CD8-positive, alpha-beta memory T cell (primary cell): ENCODE measurements around the gene SCARF2. TPM values are rescaled to one million over a fixed set of nuclear protein-coding genes. Genes with fewer than 3 reads are reported as not detected.
A peak's percentile ranks its signal among the peaks of the same experiment; 100 is the strongest.

Experiments used
- CTCF ChIA-PET: fragments of 350-600 bp; sonication (Branson Sonifier 250); formaldehyde crosslinking; loops from one replicate; lab custom pipeline; 2021; ENCODE audit warnings: antibody characterized with exemption; lab: Charles Lee
- POLR2A ChIA-PET: fragments of 350-600 bp; sonication (Branson Sonifier 250); formaldehyde crosslinking; loops from one replicate; lab custom pipeline; 2021; ENCODE audit warnings: antibody characterized with exemption; lab: Charles Lee
- DNase-seq, 5 donors: peaks; one replicate each; pipeline versions ENCODE4 v3.0.0 to v3.0.0-alpha.2; 2020 to 2022; ENCODE audit warnings: mixed read lengths in 1 of 5
- H3K27ac ChIP-seq: one replicate; pipeline ENCODE4 v1.7.0; 2013; ENCODE audit warnings: low read depth, mild to moderate bottlenecking, low read length, moderate library complexity
- H3K27me3 ChIP-seq: 2 replicates; pipeline ENCODE4 v1.7.0; 2013; ENCODE audit warnings: low read length, mild to moderate bottlenecking; ENCODE audit not compliant: insufficient read depth, poor library complexity, severe bottlenecking
- H3K36me3 ChIP-seq: 2 replicates; pipeline ENCODE4 v1.7.0; 2013; ENCODE audit warnings: mild to moderate bottlenecking, low read length, moderate library complexity; ENCODE audit not compliant: insufficient read depth
- H3K4me1 ChIP-seq: 2 replicates; pipeline ENCODE4 v1.7.0; 2013; ENCODE audit warnings: mild to moderate bottlenecking, low read length, moderate library complexity; ENCODE audit not compliant: insufficient read depth
- H3K4me3 ChIP-seq: 2 replicates; pipeline ENCODE4 v1.7.0; 2013; ENCODE audit warnings: mild to moderate bottlenecking, low read length
- H3K9me3 ChIP-seq: 2 replicates; pipeline ENCODE4 v1.7.0; 2013; ENCODE audit warnings: mild to moderate bottlenecking, low read length
- H3K27ac Mint-ChIP-seq, 8 donors: one replicate each; pipeline ENCODE4 v1.8.0; 2020 to 2021; ENCODE audit warnings: mixed read lengths in 8 of 8, mild to moderate bottlenecking in 6 of 8, inconsistent platforms in 3 of 8, moderate library complexity in 3 of 8
- H3K27me3 Mint-ChIP-seq, 2 donors: one replicate each; pipeline ENCODE4 v1.8.0; 2020 to 2021; ENCODE audit warnings: mixed read lengths in 2 of 2, mild to moderate bottlenecking in 1 of 2, moderate library complexity in 1 of 2
- H3K36me3 Mint-ChIP-seq, 3 donors: one replicate each; pipeline ENCODE4 v1.8.0; 2020 to 2021; ENCODE audit warnings: mixed read lengths in 3 of 3, inconsistent platforms in 1 of 3, mild to moderate bottlenecking in 1 of 3
- H3K4me1 Mint-ChIP-seq, 3 donors: one replicate each; pipeline ENCODE4 v1.8.0; 2020 to 2021; ENCODE audit warnings: mixed read lengths in 3 of 3, inconsistent platforms in 1 of 3, mild to moderate bottlenecking in 1 of 3
- H3K4me3 Mint-ChIP-seq, 7 donors: one replicate each; pipeline ENCODE4 v1.8.0; 2020 to 2021; ENCODE audit warnings: mixed read lengths in 7 of 7, mild to moderate bottlenecking in 6 of 7, moderate library complexity in 4 of 7, inconsistent platforms in 2 of 7
- H3K9me3 Mint-ChIP-seq, 5 donors: one replicate each; pipeline ENCODE4 v1.8.0; 2020 to 2022; ENCODE audit warnings: mixed read lengths in 5 of 5, mild to moderate bottlenecking in 3 of 5, moderate library complexity in 2 of 5, inconsistent platforms in 1 of 5
- polyA plus RNA-seq: library from polyadenylated mRNA; unstranded; fragments of 300-500 nt; fragmentation: Illumina TruSeq; gene quantifications from one replicate; pipeline ENCODE4 v1.2.3, GENCODE V29; 2021
- total RNA-seq, 2 experiments: library from RNA; stranded (reverse); gene quantifications; one replicate each; pipeline ENCODE4 v1.2.3, GENCODE V29; 2021

The SCARF2 gene
- total and polyA plus RNA-seq, 3 experiments from 2014 or later = 0.31 to 1.5 (median 0.50) TPM

- Histone ChIP-seq H3K9me3 (no peaks in the 10 kb centered on the region), H3K27me3 (no peaks in the 10 kb centered on the region), H3K36me3 (peaks cover 12% of the 10 kb centered on the region), H3K4me1 (peaks cover 33% of the 10 kb centered on the region), H3K27ac (no peak overlapping the region), H3K4me3 (no peak overlapping the region)
- H3K36me3 Mint-ChIP-seq = peaks cover 11 to 49% (median 14%) of the 10 kb centered on the region in 3 donors
- DNase-seq = no peak
- peaks cover 43 to 54% (median 43%) of the 10 kb centered on the region in 3 donors for H3K4me1 Mint-ChIP-seq
- POLR2A ChIA-PET = no interaction called here
- no peak overlapping the region for H3K4me3 Mint-ChIP-seq
- H3K9me3 Mint-ChIP-seq = no peaks in the 10 kb centered on the region
- peak overlapping the region in 3 of 8 donors; percentile 13 to 86 (median 56) for H3K27ac Mint-ChIP-seq
- H3K27me3 Mint-ChIP-seq = no peaks in the 10 kb centered on the region
- CTCF ChIA-PET = interaction anchor here (1.1 to 2.6 kb wide), 3 partner anchors 30 to 246 kb away, joined by 3 to 8 read pairs (median 5); no protein-coding TSS in a partner anchor
Measured at GRCh38 chr22:20459152-20459542, 21.5 kb upstream of the SCARF2 start.

GRCh38 chr22:20458530-20459151 is 21.0 kb upstream of the SCARF2 start:
- CTCF ChIA-PET = interaction anchor here (1.1 to 2.6 kb wide), 3 partner anchors 29 to 246 kb away, joined by 3 to 8 read pairs (median 5); no protein-coding TSS in a partner anchor
- H3K36me3 Mint-ChIP-seq = peaks cover 11 to 49% (median 14%) of the 10 kb centered on the region in 3 donors
- no peaks in the 10 kb centered on the region for H3K9me3 ChIP-seq
- H3K27me3 Mint-ChIP-seq = no peaks in the 10 kb centered on the region
- H3K9me3 Mint-ChIP-seq = no peaks in the 10 kb centered on the region
- H3K4me3 ChIP-seq = no peak overlapping the region
- peaks cover 12% of the 10 kb centered on the region for H3K36me3 ChIP-seq
- POLR2A ChIA-PET = no interaction called here
- H3K4me1 ChIP-seq = peaks cover 28% of the 10 kb centered on the region
- no peak overlapping the region for H3K4me3 Mint-ChIP-seq
- no peak overlapping the region for H3K27ac ChIP-seq
- DNase-seq = no peak
- peaks cover 38 to 49% (median 38%) of the 10 kb centered on the region in 3 donors for H3K4me1 Mint-ChIP-seq
- no peaks in the 10 kb centered on the region for H3K27me3 ChIP-seq
- no peak overlapping the region for H3K27ac Mint-ChIP-seq

- Histone ChIP-seq H3K27me3 (no peaks in the 10 kb centered on the region), H3K4me1 (peaks cover 19% of the 10 kb centered on the region), H3K27ac (no peak overlapping the region), H3K36me3 (peaks cover 12% of the 10 kb centered on the region), H3K9me3 (no peaks in the 10 kb centered on the region), H3K4me3 (no peak overlapping the region)
- no peak overlapping the region for H3K4me3 Mint-ChIP-seq
- CTCF ChIA-PET = interaction anchor here (1.1 to 2.6 kb wide), 6 partner anchors 10 to 106 kb away, joined by 3 to 8 read pairs (median 6); no protein-coding TSS in a partner anchor
- peaks cover 11 to 55% (median 18%) of the 10 kb centered on the region in 3 donors for H3K36me3 Mint-ChIP-seq
- no peaks in the 10 kb centered on the region for H3K27me3 Mint-ChIP-seq
- H3K9me3 Mint-ChIP-seq = no peaks in the 10 kb centered on the region
- peaks cover 28 to 39% (median 28%) of the 10 kb centered on the region in 3 donors for H3K4me1 Mint-ChIP-seq
- peak overlapping the region in 3 of 8 donors; percentile 5 to 12 (median 10) for H3K27ac Mint-ChIP-seq
- no peak for DNase-seq
- POLR2A ChIA-PET = interaction anchor here (0.6 kb wide), 3 partner anchors 42 to 341 kb away, joined by 3 to 4 read pairs (median 3); partner anchors contain the start of gene TRMT2A
Measured at GRCh38 chr22:20457506-20458240, 20.0 kb upstream of the SCARF2 start.

- POLR2A ChIA-PET = interaction anchor here (0.5 kb wide), 1 partner anchor 28 kb away, joined by 3 read pairs; no protein-coding TSS in a partner anchor
- no peak overlapping the region for H3K4me3 ChIP-seq
- H3K4me1 ChIP-seq = peaks cover 14% of the 10 kb centered on the region
- CTCF ChIA-PET = interaction anchor here (0.7 to 3.7 kb wide), 18 partner anchors 8 to 246 kb away, joined by 3 to 41 read pairs (median 4); no protein-coding TSS in a partner anchor
- no peaks in the 10 kb centered on the region for H3K27me3 Mint-ChIP-seq
- H3K9me3 Mint-ChIP-seq = no peaks in the 10 kb centered on the region
- no peaks in the 10 kb centered on the region for H3K27me3 ChIP-seq
- H3K36me3 Mint-ChIP-seq = peaks cover 11 to 63% (median 22%) of the 10 kb centered on the region in 3 donors
- H3K27ac ChIP-seq = no peak overlapping the region
- H3K36me3 ChIP-seq = peaks cover 12% of the 10 kb centered on the region
- DNase-seq = no peak
- peaks cover 23 to 34% (median 24%) of the 10 kb centered on the region in 3 donors for H3K4me1 Mint-ChIP-seq
- H3K27ac Mint-ChIP-seq = peak overlapping the region in 4 of 8 donors; percentile 35 to 73 (median 46)
- no peak overlapping the region for H3K4me3 Mint-ChIP-seq
- H3K9me3 ChIP-seq = no peaks in the 10 kb centered on the region
Measured at GRCh38 chr22:20456722-20457076, 19.1 kb upstream of the SCARF2 start.

- H3K27ac Mint-ChIP-seq = peak overlapping the region in 5 of 8 donors; percentile 14 to 73 (median 42)
- ChIA-PET CTCF (interaction anchor here (0.7 to 3.7 kb wide), 19 partner anchors 9 to 246 kb away, joined by 3 to 41 read pairs (median 3); no protein-coding TSS in a partner anchor), POLR2A (interaction anchor here (0.5 to 0.6 kb wide), 2 partner anchors 27 to 88 kb away, joined by 3 read pairs; no protein-coding TSS in a partner anchor)
Measured at GRCh38 chr22:20456064-20456721, 18.6 kb upstream of the SCARF2 start.

GRCh38 chr22:20455709-20456063 is 18.1 kb upstream of the SCARF2 start:
- Histone ChIP-seq H3K9me3 (no peaks in the 10 kb centered on the region), H3K27me3 (no peaks in the 10 kb centered on the region), H3K4me1 (peaks cover 14% of the 10 kb centered on the region), H3K4me3 (no peak overlapping the region), H3K36me3 (peaks cover 12% of the 10 kb centered on the region), H3K27ac (no peak overlapping the region)
- no peaks in the 10 kb centered on the region for H3K9me3 Mint-ChIP-seq
- CTCF ChIA-PET = interaction anchor here (1.0 to 3.7 kb wide), 10 partner anchors 9 to 247 kb away, joined by 3 to 41 read pairs (median 4); no protein-coding TSS in a partner anchor
- POLR2A ChIA-PET = interaction anchor here (0.6 kb wide), 1 partner anchor 89 kb away, joined by 3 read pairs; no protein-coding TSS in a partner anchor
- no peak for DNase-seq
- H3K4me1 Mint-ChIP-seq = peaks cover 20 to 30% (median 20%) of the 10 kb centered on the region in 3 donors
- peak overlapping the region in 1 of 8 donors; percentile 72 for H3K27ac Mint-ChIP-seq
- peaks cover 11 to 68% (median 22%) of the 10 kb centered on the region in 3 donors for H3K36me3 Mint-ChIP-seq
- H3K27me3 Mint-ChIP-seq = no peaks in the 10 kb centered on the region
- H3K4me3 Mint-ChIP-seq = no peak overlapping the region

More at GRCh38 chr22:20456064-20456721, 18.6 kb upstream of the SCARF2 start:
- peaks cover 23 to 34% (median 24%) of the 10 kb centered on the region in 3 donors for H3K4me1 Mint-ChIP-seq
- no peaks in the 10 kb centered on the region for H3K27me3 Mint-ChIP-seq
- no peak overlapping the region for H3K27ac ChIP-seq
- peaks cover 12% of the 10 kb centered on the region for H3K36me3 ChIP-seq
- H3K4me3 Mint-ChIP-seq = no peak overlapping the region
- no peaks in the 10 kb centered on the region for H3K9me3 ChIP-seq
- no peaks in the 10 kb centered on the region for H3K27me3 ChIP-seq
- peak; percentile 57 to 82 (median 74) for DNase-seq
- peaks cover 14% of the 10 kb centered on the region for H3K4me1 ChIP-seq
- no peak overlapping the region for H3K4me3 ChIP-seq
- H3K36me3 Mint-ChIP-seq = peaks cover 11 to 68% (median 22%) of the 10 kb centered on the region in 3 donors
- H3K9me3 Mint-ChIP-seq = no peaks in the 10 kb centered on the region

GRCh38 chr22:20453222-20453621 is 15.6 kb upstream of the SCARF2 start:
- POLR2A ChIA-PET = no interaction called here

More at GRCh38 chr22:20453222-20453621, 15.6 kb upstream of the SCARF2 start:
- peaks cover 0 to 59% (median 22%) of the 10 kb centered on the region in 3 donors for H3K36me3 Mint-ChIP-seq
- no peaks in the 10 kb centered on the region for H3K27me3 Mint-ChIP-seq
- H3K27ac Mint-ChIP-seq = peak overlapping the region in 1 of 8 donors; percentile 29
- Histone ChIP-seq H3K27ac (no peak overlapping the region), H3K9me3 (no peaks in the 10 kb centered on the region), H3K27me3 (no peaks in the 10 kb centered on the region), H3K36me3 (peaks cover 12% of the 10 kb centered on the region), H3K4me3 (no peak overlapping the region), H3K4me1 (peaks cover 14% of the 10 kb centered on the region)
- peaks cover 9 to 17% (median 15%) of the 10 kb centered on the region in 3 donors for H3K4me1 Mint-ChIP-seq
- no peak overlapping the region for H3K4me3 Mint-ChIP-seq
- CTCF ChIA-PET = interaction anchor here (0.6 to 1.1 kb wide), 2 partner anchors 43 to 235 kb away, joined by 3 read pairs; no protein-coding TSS in a partner anchor
- DNase-seq = no peak
- no peaks in the 10 kb centered on the region for H3K9me3 Mint-ChIP-seq
